ENCODE data around the gene FOXN4. TPM values are rescaled to one million over a fixed set of nuclear protein-coding genes. Genes with fewer than 3 reads are reported as not detected.

Gene FOXN4
- polyA plus RNA-seq, 4 donors: 0.03 TPM; not detected in 3

DNA sequence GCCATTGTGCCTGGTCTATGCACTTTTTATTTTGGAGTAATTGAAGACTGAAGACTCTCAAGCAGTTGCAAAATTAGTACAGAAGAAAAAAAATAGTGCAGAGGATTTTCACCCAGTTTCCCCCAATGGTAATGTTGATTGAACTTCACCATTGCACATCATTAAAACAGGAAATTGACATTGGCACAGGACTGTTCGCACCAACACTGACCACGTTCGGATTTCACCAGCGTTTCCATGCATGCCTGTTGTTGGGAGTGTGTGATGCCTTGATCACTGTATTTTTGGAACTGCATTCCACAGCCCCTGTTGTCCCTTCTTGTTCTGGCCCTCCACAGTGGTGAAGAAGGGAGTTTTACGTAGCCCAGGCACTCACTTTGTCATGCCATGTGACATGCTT lies 67.1 kb downstream of the FOXN4 start:
- Histone ChIP-seq H3K4me3 (ENCODE audit: low read depth in 1 of 3, low read length in 3 of 3) (no peak overlapping the region), H3K27ac (ENCODE audit: low read depth in 1 of 3, low read length in 2 of 3) (no peak overlapping the region), H3K4me1 (ENCODE audit: control insufficient read depth in 3 of 3, insufficient read depth in 2 of 3, low read depth in 1 of 3, low read length in 2 of 3) (no peaks in the 10 kb centered on the region), H3K27me3 (ENCODE audit: control insufficient read depth in 3 of 3, insufficient read depth in 3 of 3, low read length in 3 of 3) (no peaks in the 10 kb centered on the region), H3K9me3 (ENCODE audit: control insufficient read depth in 2 of 2, insufficient read depth in 1 of 2, low read depth in 1 of 2, low read length in 1 of 2) (no peaks in the 10 kb centered on the region), H3K36me3 (ENCODE audit: control insufficient read depth in 3 of 3, insufficient read depth in 2 of 3, low read depth in 1 of 3, low read length in 3 of 3) (peaks cover 15 to 51% (median 20%) of the 10 kb centered on the region in 3 donors)
- DNase-seq (no peak), FAIRE-seq (no peak)
- 92 to 94% (median 94%) methylated on average over 5 of the region's 5 CpGs for WGBS, 3 donors

DNA sequence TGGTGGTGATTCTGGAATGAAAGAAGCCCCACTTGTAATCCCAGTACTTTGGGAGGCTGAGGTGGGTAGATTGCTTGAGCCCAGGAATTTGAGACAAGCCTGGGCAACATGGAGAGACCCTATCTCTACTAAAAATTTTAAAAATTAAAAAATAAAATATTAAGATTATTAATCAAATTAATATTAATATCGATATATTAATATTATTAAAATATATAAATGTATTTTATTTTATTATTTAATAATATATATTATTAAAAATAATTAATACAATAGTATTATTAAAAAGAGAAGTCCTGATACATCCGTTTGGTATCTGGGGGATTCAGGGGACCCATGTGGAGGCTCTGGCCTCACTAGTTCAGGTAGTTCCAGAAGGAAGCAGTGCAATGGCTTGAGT lies 68.7 kb downstream of the FOXN4 start:
- no peak overlapping the region for H3K27ac ChIP-seq (ENCODE audit: low read depth in 1 of 3, low read length in 2 of 3)
- WGBS, 3 donors: 92 to 93% (median 92%) methylated on average over 2 of the region's 2 CpGs
- H3K4me3 ChIP-seq (ENCODE audit: low read depth in 1 of 3, low read length in 3 of 3): no peak overlapping the region
- no peak for DNase-seq
- H3K27me3 ChIP-seq (ENCODE audit: control insufficient read depth in 3 of 3, insufficient read depth in 3 of 3, low read length in 3 of 3): no peaks in the 10 kb centered on the region
- H3K36me3 ChIP-seq (ENCODE audit: control insufficient read depth in 3 of 3, insufficient read depth in 2 of 3, low read depth in 1 of 3, low read length in 3 of 3): peaks cover 15 to 47% (median 20%) of the 10 kb centered on the region in 3 donors
- FAIRE-seq: no peak
- H3K4me1 ChIP-seq (ENCODE audit: control insufficient read depth in 3 of 3, insufficient read depth in 2 of 3, low read depth in 1 of 3, low read length in 2 of 3): no peaks in the 10 kb centered on the region
- H3K9me3 ChIP-seq (ENCODE audit: control insufficient read depth in 2 of 2, insufficient read depth in 1 of 2, low read depth in 1 of 2, low read length in 1 of 2): no peaks in the 10 kb centered on the region

DNA sequence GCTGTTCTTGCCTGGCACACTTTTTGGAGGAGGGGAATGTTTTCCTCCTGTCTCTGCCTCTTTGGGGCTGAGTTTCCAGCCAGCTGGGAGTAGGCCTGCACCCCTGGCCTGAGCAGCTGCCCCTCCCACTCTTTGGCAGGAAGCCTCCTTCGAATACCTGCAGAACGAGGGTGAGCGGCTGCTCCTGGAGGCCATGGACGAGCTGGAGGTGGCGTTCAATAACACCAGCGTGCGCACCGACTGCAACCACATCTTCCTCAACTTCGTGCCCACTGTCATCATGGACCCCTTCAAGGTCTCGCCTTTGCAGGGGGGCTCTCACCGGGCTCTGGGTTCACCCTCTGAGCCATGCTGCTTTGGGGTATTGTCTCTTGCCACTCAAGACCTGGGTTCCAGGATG lies 69.4 kb downstream of the FOXN4 start:
- H3K27ac ChIP-seq (ENCODE audit: low read depth in 1 of 3, low read length in 2 of 3): no peak overlapping the region
- no peaks in the 10 kb centered on the region for H3K27me3 ChIP-seq (ENCODE audit: control insufficient read depth in 3 of 3, insufficient read depth in 3 of 3, low read length in 3 of 3)
- no peaks in the 10 kb centered on the region for H3K4me1 ChIP-seq (ENCODE audit: control insufficient read depth in 3 of 3, insufficient read depth in 2 of 3, low read depth in 1 of 3, low read length in 2 of 3)
- DNase-seq (no peak), FAIRE-seq (no peak)
- 87 to 90% (median 88%) methylated on average over 10 to 11 of the region's 11 CpGs for WGBS, 3 donors
- H3K9me3 ChIP-seq (ENCODE audit: control insufficient read depth in 2 of 2, insufficient read depth in 1 of 2, low read depth in 1 of 2, low read length in 1 of 2): no peaks in the 10 kb centered on the region
- no peak overlapping the region for H3K4me3 ChIP-seq (ENCODE audit: low read depth in 1 of 3, low read length in 3 of 3)
- H3K36me3 ChIP-seq (ENCODE audit: control insufficient read depth in 3 of 3, insufficient read depth in 2 of 3, low read depth in 1 of 3, low read length in 3 of 3): peaks cover 15 to 47% (median 23%) of the 10 kb centered on the region in 3 donors

DNA sequence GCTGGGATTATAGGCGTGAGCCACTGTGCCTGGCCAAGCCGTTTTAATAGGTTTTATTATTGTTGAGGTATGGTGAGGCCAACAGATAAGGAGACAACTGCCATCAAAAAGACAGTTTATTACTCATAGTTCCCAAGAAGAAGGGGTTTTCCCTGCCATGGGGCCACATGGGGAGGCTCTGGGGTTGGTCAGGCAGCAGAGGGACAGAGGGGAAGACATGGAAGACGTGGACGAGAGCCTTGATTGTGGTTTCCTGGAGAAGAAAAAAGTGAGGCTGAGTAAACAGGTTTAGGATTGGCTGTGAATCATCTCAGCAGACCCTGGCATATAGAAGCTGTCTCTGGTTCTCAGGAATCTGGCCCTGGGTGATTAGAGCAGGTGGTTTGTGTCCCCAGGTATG lies 69.9 kb downstream of the FOXN4 start:
- no peaks in the 10 kb centered on the region for H3K9me3 ChIP-seq (ENCODE audit: control insufficient read depth in 2 of 2, insufficient read depth in 1 of 2, low read depth in 1 of 2, low read length in 1 of 2)
- no peaks in the 10 kb centered on the region for H3K27me3 ChIP-seq (ENCODE audit: control insufficient read depth in 3 of 3, insufficient read depth in 3 of 3, low read length in 3 of 3)
- 80 to 85% (median 82%) methylated on average over 4 of the region's 4 CpGs for WGBS, 3 donors
- FAIRE-seq: no peak
- H3K27ac ChIP-seq (ENCODE audit: low read depth in 1 of 3, low read length in 2 of 3): no peak overlapping the region
- no peaks in the 10 kb centered on the region for H3K4me1 ChIP-seq (ENCODE audit: control insufficient read depth in 3 of 3, insufficient read depth in 2 of 3, low read depth in 1 of 3, low read length in 2 of 3)
- DNase-seq: no peak
- H3K36me3 ChIP-seq (ENCODE audit: control insufficient read depth in 3 of 3, insufficient read depth in 2 of 3, low read depth in 1 of 3, low read length in 3 of 3): peaks cover 15 to 45% (median 23%) of the 10 kb centered on the region in 3 donors
- no peak overlapping the region for H3K4me3 ChIP-seq (ENCODE audit: low read depth in 1 of 3, low read length in 3 of 3)

DNA sequence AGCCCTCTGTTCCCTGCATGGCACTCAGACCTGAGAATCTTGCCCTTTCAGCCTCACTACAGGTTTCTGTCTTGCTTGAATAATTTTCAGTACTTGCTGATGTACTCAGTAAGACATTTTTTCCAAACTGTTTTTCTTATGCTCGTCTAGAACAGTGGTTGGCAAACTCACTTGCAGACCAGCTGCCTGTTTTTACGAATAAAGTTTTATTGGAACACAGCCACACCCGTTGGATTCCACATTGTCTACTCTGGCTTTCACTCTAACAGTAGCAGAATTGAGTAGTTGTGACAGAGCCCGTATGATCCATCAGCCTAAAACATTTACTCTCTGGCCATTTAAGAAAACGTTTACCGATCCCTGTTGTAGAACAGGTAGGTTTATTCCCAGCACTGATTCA lies 72.8 kb downstream of the FOXN4 start:
- H3K4me3 ChIP-seq (ENCODE audit: low read depth in 1 of 3, low read length in 3 of 3): no peak overlapping the region
- 84 to 86% (median 85%) methylated on average over 6 of the region's 6 CpGs for WGBS, 3 donors
- H3K9me3 ChIP-seq (ENCODE audit: control insufficient read depth in 2 of 2, insufficient read depth in 1 of 2, low read depth in 1 of 2, low read length in 1 of 2): no peaks in the 10 kb centered on the region
- no peak overlapping the region for H3K27ac ChIP-seq (ENCODE audit: low read depth in 1 of 3, low read length in 2 of 3)
- no peaks in the 10 kb centered on the region for H3K27me3 ChIP-seq (ENCODE audit: control insufficient read depth in 3 of 3, insufficient read depth in 3 of 3, low read length in 3 of 3)
- FAIRE-seq (no peak), DNase-seq (no peak)
- H3K36me3 ChIP-seq (ENCODE audit: control insufficient read depth in 3 of 3, insufficient read depth in 2 of 3, low read depth in 1 of 3, low read length in 3 of 3): peaks cover 17 to 54% (median 28%) of the 10 kb centered on the region in 3 donors
- no peaks in the 10 kb centered on the region for H3K4me1 ChIP-seq (ENCODE audit: control insufficient read depth in 3 of 3, insufficient read depth in 2 of 3, low read depth in 1 of 3, low read length in 2 of 3)

DNA sequence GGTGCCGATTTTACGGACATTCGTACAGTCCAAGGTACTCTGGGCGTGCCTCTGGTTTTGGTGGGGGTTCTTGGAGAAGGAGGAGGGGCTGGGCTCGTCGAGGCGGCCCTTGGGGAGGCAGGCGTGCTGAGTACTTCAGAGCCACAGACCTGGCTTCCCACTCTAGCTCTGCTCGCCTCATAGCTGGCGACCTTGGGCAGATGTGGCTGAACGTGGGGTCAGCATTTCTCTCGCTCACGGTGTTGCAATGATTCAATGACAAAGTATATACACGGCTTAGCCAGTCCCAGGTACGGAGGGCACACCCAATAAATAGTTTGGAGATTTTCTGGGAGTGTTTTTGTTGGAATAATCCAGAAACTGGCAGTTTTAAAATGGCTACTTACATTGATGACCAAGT lies 75.1 kb downstream of the FOXN4 start:
- Histone ChIP-seq H3K27me3 (ENCODE audit: control insufficient read depth in 3 of 3, insufficient read depth in 3 of 3, low read length in 3 of 3) (no peaks in the 10 kb centered on the region), H3K4me3 (ENCODE audit: low read depth in 1 of 3, low read length in 3 of 3) (no peak overlapping the region), H3K36me3 (ENCODE audit: control insufficient read depth in 3 of 3, insufficient read depth in 2 of 3, low read depth in 1 of 3, low read length in 3 of 3) (peaks cover 15 to 50% (median 15%) of the 10 kb centered on the region in 3 donors), H3K27ac (ENCODE audit: low read depth in 1 of 3, low read length in 2 of 3) (no peak overlapping the region), H3K4me1 (ENCODE audit: control insufficient read depth in 3 of 3, insufficient read depth in 2 of 3, low read depth in 1 of 3, low read length in 2 of 3) (no peaks in the 10 kb centered on the region), H3K9me3 (ENCODE audit: control insufficient read depth in 2 of 2, insufficient read depth in 1 of 2, low read depth in 1 of 2, low read length in 1 of 2) (no peaks in the 10 kb centered on the region)
- WGBS, 3 donors: 84 to 88% (median 85%) methylated on average over 15 of the region's 15 CpGs
- no peak for FAIRE-seq
- DNase-seq: no peak

DNA sequence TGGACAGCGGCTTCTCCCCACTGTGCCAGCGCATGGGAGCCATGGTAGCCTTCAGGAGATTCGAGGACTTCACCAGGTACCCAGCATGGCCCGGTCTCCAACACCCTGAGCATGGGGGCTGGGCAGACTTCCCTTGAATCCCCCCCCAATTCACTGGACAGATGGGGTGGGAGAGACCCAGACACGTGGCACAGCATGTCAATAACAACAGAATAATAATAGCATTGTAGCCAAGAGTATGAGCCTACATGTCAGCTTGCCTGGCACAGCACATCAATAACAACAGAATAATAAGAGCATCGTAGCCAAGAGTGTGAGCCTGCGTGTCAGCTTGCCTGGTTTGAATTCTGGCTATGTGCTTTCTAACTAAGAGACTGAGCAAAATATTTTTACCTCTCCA lies 76.4 kb downstream of the FOXN4 start:
- H3K4me3 ChIP-seq (ENCODE audit: low read depth in 1 of 3, low read length in 3 of 3): no peak overlapping the region
- FAIRE-seq (no peak), DNase-seq (no peak)
- no peaks in the 10 kb centered on the region for H3K27me3 ChIP-seq (ENCODE audit: control insufficient read depth in 3 of 3, insufficient read depth in 3 of 3, low read length in 3 of 3)
- H3K27ac ChIP-seq (ENCODE audit: low read depth in 1 of 3, low read length in 2 of 3): no peak overlapping the region
- WGBS, 3 donors: 91 to 94% (median 93%) methylated on average over 7 of the region's 7 CpGs
- no peaks in the 10 kb centered on the region for H3K9me3 ChIP-seq (ENCODE audit: control insufficient read depth in 2 of 2, insufficient read depth in 1 of 2, low read depth in 1 of 2, low read length in 1 of 2)
- no peaks in the 10 kb centered on the region for H3K4me1 ChIP-seq (ENCODE audit: control insufficient read depth in 3 of 3, insufficient read depth in 2 of 3, low read depth in 1 of 3, low read length in 2 of 3)
- peaks cover 11 to 54% (median 18%) of the 10 kb centered on the region in 3 donors for H3K36me3 ChIP-seq (ENCODE audit: control insufficient read depth in 3 of 3, insufficient read depth in 2 of 3, low read depth in 1 of 3, low read length in 3 of 3)

DNA sequence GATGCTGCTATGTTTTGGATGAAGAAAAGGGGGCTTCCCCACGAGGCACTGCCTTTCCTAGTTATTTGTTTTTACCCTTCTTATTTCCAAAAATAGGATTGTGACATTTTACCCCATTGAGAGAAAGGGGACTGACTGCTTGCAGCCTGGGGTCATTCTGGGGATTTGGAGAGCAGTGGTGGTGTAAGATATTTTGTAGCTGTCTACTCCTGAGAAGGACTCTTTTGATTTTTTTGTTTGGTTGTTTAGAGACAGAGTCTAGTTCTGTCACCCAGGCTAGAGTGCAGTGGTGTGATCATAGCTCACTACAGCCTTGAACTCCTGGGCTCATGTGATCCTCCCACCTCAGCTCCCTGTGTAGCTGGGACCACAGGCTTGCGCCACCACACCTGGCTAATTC lies 78.9 kb downstream of the FOXN4 start:
- FAIRE-seq (no peak), DNase-seq (no peak)
- Histone ChIP-seq H3K27ac (ENCODE audit: low read depth in 1 of 3, low read length in 2 of 3) (no peak overlapping the region), H3K27me3 (ENCODE audit: control insufficient read depth in 3 of 3, insufficient read depth in 3 of 3, low read length in 3 of 3) (no peaks in the 10 kb centered on the region), H3K4me3 (ENCODE audit: low read depth in 1 of 3, low read length in 3 of 3) (no peak overlapping the region), H3K4me1 (ENCODE audit: control insufficient read depth in 3 of 3, insufficient read depth in 2 of 3, low read depth in 1 of 3, low read length in 2 of 3) (no peaks in the 10 kb centered on the region), H3K9me3 (ENCODE audit: control insufficient read depth in 2 of 2, insufficient read depth in 1 of 2, low read depth in 1 of 2, low read length in 1 of 2) (no peaks in the 10 kb centered on the region), H3K36me3 (ENCODE audit: control insufficient read depth in 3 of 3, insufficient read depth in 2 of 3, low read depth in 1 of 3, low read length in 3 of 3) (peaks cover 10 to 46% (median 12%) of the 10 kb centered on the region in 3 donors)
- WGBS, 3 donors: 71 to 82% (median 79%) methylated on average over 2 of the region's 2 CpGs

DNA sequence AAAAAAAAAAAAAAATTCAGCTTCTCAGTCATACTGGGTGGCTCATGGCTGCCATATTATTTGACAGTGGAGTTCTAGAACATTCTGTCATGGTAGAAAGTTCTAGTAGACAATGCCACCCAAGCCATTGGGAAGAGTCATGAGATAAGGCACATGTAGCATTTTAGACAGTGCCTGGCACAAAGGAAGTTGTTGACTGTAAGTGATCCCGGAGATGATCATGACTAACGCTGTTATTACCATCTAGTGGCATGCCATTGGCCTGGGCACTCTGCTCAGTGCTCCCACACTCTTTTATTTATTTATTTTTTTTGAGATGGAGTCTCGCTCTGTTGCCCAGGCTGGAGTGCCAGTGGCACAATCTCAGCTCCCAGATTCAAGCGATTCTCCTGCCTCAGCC lies 80.4 kb downstream of the FOXN4 start:
- WGBS, 3 donors: 89 to 96% (median 95%) methylated on average over 4 of the region's 4 CpGs

More for the DNA sequence above, 80.4 kb downstream of the FOXN4 start:
- H3K4me1 ChIP-seq (ENCODE audit: control insufficient read depth in 3 of 3, insufficient read depth in 2 of 3, low read depth in 1 of 3, low read length in 2 of 3): no peaks in the 10 kb centered on the region
- no peaks in the 10 kb centered on the region for H3K27me3 ChIP-seq (ENCODE audit: control insufficient read depth in 3 of 3, insufficient read depth in 3 of 3, low read length in 3 of 3)
- DNase-seq (no peak), FAIRE-seq (no peak)
- H3K4me3 ChIP-seq (ENCODE audit: low read depth in 1 of 3, low read length in 3 of 3): no peak overlapping the region
- no peak overlapping the region for H3K27ac ChIP-seq (ENCODE audit: low read depth in 1 of 3, low read length in 2 of 3)
- peaks cover 13 to 46% (median 15%) of the 10 kb centered on the region in 3 donors for H3K36me3 ChIP-seq (ENCODE audit: control insufficient read depth in 3 of 3, insufficient read depth in 2 of 3, low read depth in 1 of 3, low read length in 3 of 3)
- no peaks in the 10 kb centered on the region for H3K9me3 ChIP-seq (ENCODE audit: control insufficient read depth in 2 of 2, insufficient read depth in 1 of 2, low read depth in 1 of 2, low read length in 1 of 2)
